CD4-positive, alpha-beta T cell treated with Interferon alpha-2 for 1 hour (primary cell): Measurements from ENCODE around the gene CYP27B1.
"Not testable (repeated sequence)": the region's sequence is repeated elsewhere in the genome, so short reads cannot be mapped to it uniquely, and the experiment has no call there.

Source experiments
- DNase-seq, 2 donors: peaks; one replicate each; pipeline ENCODE4 v3.0.0-alpha.2; 2020 to 2022

The CYP27B1 gene

GRCh38 chr12:57734591-57734990, 32.3 kb downstream of the CYP27B1 start:
- DNase-seq = no peak

- DNase-seq = no peak
Observed at GRCh38 chr12:57733928-57734327, 33.0 kb downstream of the CYP27B1 start.

GRCh38 chr12:57732726-57733593, 33.9 kb downstream of the CYP27B1 start:
- DNase-seq = no peak

- DNase-seq = no peak
Observed at GRCh38 chr12:57732270-57732669, 34.6 kb downstream of the CYP27B1 start.

GRCh38 chr12:57731411-57732080, 35.3 kb downstream of the CYP27B1 start:
- DNase-seq = no peak

GRCh38 chr12:57730336-57731067, 36.4 kb downstream of the CYP27B1 start:
- DNase-seq = no peak

- no peak for DNase-seq
Observed at GRCh38 chr12:57729321-57729844, 37.5 kb downstream of the CYP27B1 start.

- no peak for DNase-seq
Observed at GRCh38 chr12:57727758-57728395, 39.0 kb downstream of the CYP27B1 start.

GRCh38 chr12:57726884-57727757, 39.8 kb downstream of the CYP27B1 start:
- no peak for DNase-seq

- peak in 1 of 2 donors; percentile 43 for DNase-seq
Observed at GRCh38 chr12:57726151-57726883, 40.6 kb downstream of the CYP27B1 start.

GRCh38 chr12:57725851-57726150, 41.1 kb downstream of the CYP27B1 start:
- DNase-seq = no peak

GRCh38 chr12:57724936-57725740, 41.7 kb downstream of the CYP27B1 start:
- DNase-seq = no peak

- no peak for DNase-seq
Observed at GRCh38 chr12:57724003-57724935, 42.6 kb downstream of the CYP27B1 start.

GRCh38 chr12:57723630-57723962, 43.3 kb downstream of the CYP27B1 start:
- no peak for DNase-seq

- DNase-seq = no peak
Observed at GRCh38 chr12:57722716-57723629, 43.9 kb downstream of the CYP27B1 start.

GRCh38 chr12:57721846-57722608, 44.9 kb downstream of the CYP27B1 start:
- not testable (repeated sequence) for DNase-seq
